ENCODE results near the gene ARF3.

DNA sequence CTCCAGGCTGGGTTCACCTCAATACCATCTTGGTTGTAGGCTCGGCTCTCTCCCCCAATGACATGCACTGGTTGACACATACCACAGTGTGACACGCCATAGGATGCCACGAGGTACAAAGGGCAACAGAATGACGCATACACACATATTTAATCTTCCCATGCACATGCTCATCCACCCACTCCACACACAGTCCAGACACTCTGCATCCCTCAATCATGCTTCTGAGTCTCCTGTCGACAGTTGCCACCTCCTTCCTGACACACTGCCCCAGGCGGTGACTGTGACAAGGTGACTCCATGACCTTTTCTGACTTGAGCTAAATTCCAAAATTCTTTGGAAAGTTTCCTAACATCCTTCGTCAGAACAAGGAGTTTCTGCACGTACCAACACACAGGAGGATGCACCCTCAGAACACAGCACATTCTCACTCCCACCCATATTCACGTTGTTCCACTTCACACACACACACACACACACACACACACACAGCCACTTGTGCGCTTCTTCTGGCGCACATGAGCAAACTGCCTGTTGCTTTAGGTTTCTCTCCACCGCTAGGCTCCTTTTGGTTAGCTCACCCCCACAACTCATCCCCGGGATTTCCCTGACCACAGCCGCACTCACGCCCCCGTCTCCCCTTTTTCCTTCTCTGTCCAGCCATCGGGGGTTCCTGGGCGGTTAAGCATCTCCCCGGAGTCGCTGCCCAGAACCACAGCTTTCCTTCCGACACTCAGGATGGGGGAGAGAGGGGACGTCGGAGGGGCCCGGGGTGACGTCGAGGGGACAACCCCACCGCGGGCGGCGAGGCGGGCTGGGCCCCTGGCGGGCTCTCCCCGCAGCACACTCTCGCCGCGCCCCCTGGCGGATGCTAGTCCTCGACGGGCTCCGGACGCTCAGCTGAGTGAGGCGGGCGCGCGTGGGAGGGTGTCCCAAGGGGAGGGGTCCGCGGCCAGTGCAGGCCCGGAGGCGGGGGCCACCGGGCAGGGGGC is 20.3 kb upstream of the ARF3 start:
- TF ChIP-seq, protein P1, sequence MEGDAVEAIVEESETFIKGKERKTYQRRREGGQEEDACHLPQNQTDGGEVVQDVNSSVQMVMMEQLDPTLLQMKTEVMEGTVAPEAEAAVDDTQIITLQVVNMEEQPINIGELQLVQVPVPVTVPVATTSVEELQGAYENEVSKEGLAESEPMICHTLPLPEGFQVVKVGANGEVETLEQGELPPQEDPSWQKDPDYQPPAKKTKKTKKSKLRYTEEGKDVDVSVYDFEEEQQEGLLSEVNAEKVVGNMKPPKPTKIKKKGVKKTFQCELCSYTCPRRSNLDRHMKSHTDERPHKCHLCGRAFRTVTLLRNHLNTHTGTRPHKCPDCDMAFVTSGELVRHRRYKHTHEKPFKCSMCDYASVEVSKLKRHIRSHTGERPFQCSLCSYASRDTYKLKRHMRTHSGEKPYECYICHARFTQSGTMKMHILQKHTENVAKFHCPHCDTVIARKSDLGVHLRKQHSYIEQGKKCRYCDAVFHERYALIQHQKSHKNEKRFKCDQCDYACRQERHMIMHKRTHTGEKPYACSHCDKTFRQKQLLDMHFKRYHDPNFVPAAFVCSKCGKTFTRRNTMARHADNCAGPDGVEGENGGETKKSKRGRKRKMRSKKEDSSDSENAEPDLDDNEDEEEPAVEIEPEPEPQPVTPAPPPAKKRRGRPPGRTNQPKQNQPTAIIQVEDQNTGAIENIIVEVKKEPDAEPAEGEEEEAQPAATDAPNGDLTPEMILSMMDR (IDR thresholded peaks at IDR 0.05) = peak in 5 of 7 experiments; percentile 38 to 85 (median 59)
- TF ChIP-seq POLR2AphosphoS5 (IDR thresholded peaks at IDR 0.05) = no peak
